WERI-Rb-1 (cell line): ENCODE results near the gene ZBTB39.

Experiments used
- DNase-seq: peaks from one replicate; pipeline ENCODE4 v3.0.0-alpha.2; 2020
- H3K27ac ChIP-seq: fragments of 250-450 bp; sonication (Bioruptor Pico); 2 replicates; pipeline ENCODE4 v1.5.1; 2020; ENCODE audit warnings: mild to moderate bottlenecking, moderate library complexity
- H3K27me3 ChIP-seq: fragments of 250-450 bp; sonication (Bioruptor Pico); 2 replicates; pipeline ENCODE4 v1.5.1; 2021; ENCODE audit warnings: mild to moderate bottlenecking, low read depth, moderate library complexity; ENCODE audit not compliant: insufficient read depth, severe bottlenecking
- H3K36me3 ChIP-seq: fragments of 250-450 bp; sonication (Bioruptor Pico); 2 replicates; pipeline ENCODE4 v1.5.1; 2020; ENCODE audit warnings: mild to moderate bottlenecking, moderate library complexity
- H3K4me3 ChIP-seq: 2 replicates; pipeline ENCODE4 v1.5.1; 2011; ENCODE audit warnings: low read depth, mild to moderate bottlenecking, control low read depth, low read length
- H3K9me3 ChIP-seq: fragments of 250-450 bp; sonication (Bioruptor Pico); 2 replicates; pipeline ENCODE4 v1.5.1; 2021; ENCODE audit warnings: mild to moderate bottlenecking, moderate library complexity; ENCODE audit not compliant: severe bottlenecking
- CTCF ChIP-seq: IDR thresholded peaks from 2 replicates; pipeline ENCODE4 v1.5.1; 2011; ENCODE audit warnings: low read depth, mild to moderate bottlenecking, control low read depth, inconsistent platforms, low read length

Gene ZBTB39

GRCh38 chr12:56995201-56995929 lies 11.0 kb downstream of the ZBTB39 start:
- DNase-seq: no peak
- TF ChIP-seq CTCF: no peak
- Histone ChIP-seq H3K36me3 (peaks cover 12% of the 10 kb centered on the region), H3K27me3 (no peaks in the 10 kb centered on the region), H3K4me3 (no peak overlapping the region), H3K9me3 (no peaks in the 10 kb centered on the region), H3K27ac (no peak overlapping the region)

- TF ChIP-seq CTCF: no peak
- H3K4me3 ChIP-seq: no peak overlapping the region
- no peaks in the 10 kb centered on the region for H3K9me3 ChIP-seq
- H3K36me3 ChIP-seq: peaks cover 4% of the 10 kb centered on the region; the same call in 1 of the 2 replicates
- H3K27me3 ChIP-seq: no peaks in the 10 kb centered on the region
- H3K27ac ChIP-seq: no peak overlapping the region
- DNase-seq: no peak
Measured at GRCh38 chr12:56994231-56994746, 12.1 kb downstream of the ZBTB39 start.

GRCh38 chr12:56993346-56993745 lies 13.0 kb downstream of the ZBTB39 start:
- no peak for TF ChIP-seq CTCF
- DNase-seq: no peak
- H3K27me3 ChIP-seq: no peaks in the 10 kb centered on the region
- H3K27ac ChIP-seq: no peak overlapping the region
- H3K9me3 ChIP-seq: no peaks in the 10 kb centered on the region
- H3K4me3 ChIP-seq: no peak overlapping the region
- no peaks in the 10 kb centered on the region for H3K36me3 ChIP-seq

- no peak for DNase-seq
- peaks cover 3% of the 10 kb centered on the region for H3K27me3 ChIP-seq
- no peak overlapping the region for H3K4me3 ChIP-seq
- no peak overlapping the region for H3K27ac ChIP-seq
- no peak for TF ChIP-seq CTCF
- H3K36me3 ChIP-seq: no peaks in the 10 kb centered on the region
- H3K9me3 ChIP-seq: no peaks in the 10 kb centered on the region
Measured at GRCh38 chr12:56991319-56992246, 14.8 kb downstream of the ZBTB39 start.

- DNase-seq: no peak
- Histone ChIP-seq H3K9me3 (no peaks in the 10 kb centered on the region), H3K27me3 (peaks cover 3% of the 10 kb centered on the region), H3K36me3 (no peaks in the 10 kb centered on the region), H3K27ac (no peak overlapping the region), H3K4me3 (no peak overlapping the region)
- no peak for TF ChIP-seq CTCF
Measured at GRCh38 chr12:56990648-56991318, 15.6 kb downstream of the ZBTB39 start.
